Subcutaneous adipose tissue (tissue), 4 donors: Measurements from ENCODE around the gene LSM10. TPM values are rescaled to one million over a fixed set of nuclear protein-coding genes. Genes with fewer than 3 reads are reported as not detected.

Experiments used
- CTCF ChIP-seq: fragments of 450-650 bp; IDR thresholded peaks from one replicate; pipeline ENCODE4 v1.5.1; 2016; ENCODE audit warnings: low read depth, mild to moderate bottlenecking, control low read depth, antibody characterized with exemption, moderate library complexity
- total RNA-seq, 4 donors: library from RNA; depleted of rRNA; stranded (reverse); fragments of >200 nt; gene quantifications; one replicate each; pipeline ENCODE4 v1.1.0, GENCODE V29; 2016

The LSM10 gene
- total RNA-seq, 4 donors from 2014 or later, result 39.4 to 53.5 (median 45.6) TPM

GRCh38 chr1:36440044-36440443 is 42.3 kb upstream of the LSM10 start:
- no peak for TF ChIP-seq CTCF

GRCh38 chr1:36438715-36439114 is 41.0 kb upstream of the LSM10 start:
- TF ChIP-seq CTCF, result no peak

GRCh38 chr1:36436821-36437220 is 39.1 kb upstream of the LSM10 start:
- no peak for TF ChIP-seq CTCF

GRCh38 chr1:36433102-36433501 is 35.4 kb upstream of the LSM10 start:
- TF ChIP-seq CTCF, result no peak

- no peak for TF ChIP-seq CTCF
These were observed 34.9 kb upstream of the LSM10 start for GRCh38 chr1:36432616-36433015.

- TF ChIP-seq CTCF, result no peak
These were observed 28.1 kb upstream of the LSM10 start for GRCh38 chr1:36425791-36426190.

- TF ChIP-seq CTCF, result no peak
These were observed 23.9 kb upstream of the LSM10 start for GRCh38 chr1:36421649-36422048.
